IMR-90 (cell line): Measurements from ENCODE around the gene ADGRF1. TPM values are rescaled to one million over a fixed set of nuclear protein-coding genes. Genes with fewer than 3 reads are reported as not detected.

ENCODE experiments used
- ATAC-seq: fragments of 200-7000 bp; cut with Tn5 transposase; 2 replicates; pipeline ENCODE4 v1.9.1; 2020; ENCODE audit warnings: low read depth, mild to moderate bottlenecking, moderate library complexity
- BruUV-seq: library from RNA; stranded (reverse); fragments of 400-500 nt; replicated peaks from 2 replicates; lab custom pipeline; 2021; lab: Mats Ljungman, UMichigan
- CTCF ChIA-PET: fragments of 300-600 bp; formaldehyde crosslinking; extraction: SDS; loops from one replicate; lab custom pipeline; 2021; ENCODE audit warnings: antibody characterized with exemption; lab: Yijun Ruan, JAX
- POLR2A ChIA-PET: fragments of 300-600 bp; sonication (Branson Sonifier 250); formaldehyde crosslinking; loops from one replicate; lab custom pipeline; 2022; ENCODE audit warnings: antibody characterized with exemption; ENCODE audit not compliant: unreplicated experiment; lab: Charles Lee
- DNase-seq: peaks from one replicate; pipeline ENCODE4 v3.0.0; 2013
- H2AFZ ChIP-seq: replicated peaks from 2 replicates; pipeline ENCODE3; 2013; ENCODE audit warnings: low read length, mild to moderate bottlenecking; ENCODE audit not compliant: poor library complexity
- H2AK5ac ChIP-seq: 2 replicates; pipeline ENCODE4 v1.6.1; 2013; ENCODE audit warnings: low read depth, low read length, inconsistent platforms
- H2AK9ac ChIP-seq: replicated peaks from 2 replicates; pipeline ENCODE3; 2013; ENCODE audit warnings: mild to moderate bottlenecking, low read depth, low read length, moderate library complexity; ENCODE audit not compliant: poor library complexity
- H2BK120ac ChIP-seq: 2 replicates; pipeline ENCODE4 v1.6.1; 2013; ENCODE audit warnings: low read depth, low read length, inconsistent platforms
- H2BK15ac ChIP-seq: 3 replicates; pipeline ENCODE4 v1.6.1; 2013; ENCODE audit warnings: low read depth, low read length, inconsistent platforms
- H2BK20ac ChIP-seq: 2 replicates; pipeline ENCODE4 v1.6.1; 2013; ENCODE audit warnings: low read depth, mild to moderate bottlenecking, inconsistent platforms, low read length, moderate library complexity
- H2BK5ac ChIP-seq: 2 replicates; pipeline ENCODE4 v1.6.1; 2013; ENCODE audit warnings: mild to moderate bottlenecking, low read depth, low read length, inconsistent platforms; ENCODE audit not compliant: poor library complexity, severe bottlenecking
- H3K14ac ChIP-seq: replicated peaks from 2 replicates; pipeline ENCODE4 v1.6.1; 2013; ENCODE audit warnings: low read depth, low read length, inconsistent platforms
- H3K18ac ChIP-seq: 2 replicates; pipeline ENCODE4 v1.6.1; 2013; ENCODE audit warnings: low read depth, low read length, control low read depth
- H3K23ac ChIP-seq: 2 replicates; pipeline ENCODE4 v1.6.1; 2013; ENCODE audit warnings: low read depth, low read length, inconsistent platforms
- H3K27ac ChIP-seq: 2 replicates; pipeline ENCODE4 v1.5.1; 2013; ENCODE audit warnings: mild to moderate bottlenecking, control low read depth, low read length; ENCODE audit not compliant: insufficient read depth
- H3K27me3 ChIP-seq: 2 replicates; pipeline ENCODE4 v1.6.1; 2013; ENCODE audit warnings: low read length; ENCODE audit not compliant: control insufficient read depth, insufficient read depth
- H3K36me3 ChIP-seq: 2 replicates; pipeline ENCODE4 v1.6.1; 2013; ENCODE audit warnings: low read length, mixed read lengths; ENCODE audit not compliant: control insufficient read depth, insufficient read depth
- H3K4ac ChIP-seq: 2 replicates; pipeline ENCODE4 v1.6.1; 2013; ENCODE audit warnings: low read depth, low read length, inconsistent platforms
- H3K4me1 ChIP-seq: 2 replicates; pipeline ENCODE4 v1.6.1; 2013; ENCODE audit warnings: low read length, mixed read lengths; ENCODE audit not compliant: control insufficient read depth, insufficient read depth
- H3K4me2 ChIP-seq: 2 replicates; pipeline ENCODE4 v1.6.1; 2013; ENCODE audit warnings: low read depth, mild to moderate bottlenecking, control low read depth, low read length, moderate library complexity
- H3K4me3 ChIP-seq: 2 replicates; pipeline ENCODE4 v1.5.1; 2013; ENCODE audit warnings: low read depth, mild to moderate bottlenecking, control low read depth, low read length, moderate library complexity; ENCODE audit not compliant: insufficient read depth
- H3K56ac ChIP-seq: 2 replicates; pipeline ENCODE4 v1.6.1; 2013; ENCODE audit warnings: low read length, inconsistent platforms; ENCODE audit not compliant: insufficient read depth; ENCODE audit errors: extremely low read depth
- H3K79me1 ChIP-seq, 2 experiments: 2 replicates each; pipeline ENCODE4 v1.6.1; 2013; ENCODE audit warnings: low read length in 2 of 2, inconsistent platforms in 1 of 2, low read depth in 1 of 2
- H3K9ac ChIP-seq: 2 replicates; pipeline ENCODE4 v1.6.1; 2013; ENCODE audit warnings: low read depth, low read length, control low read depth
- H3K9me1 ChIP-seq: 2 replicates; pipeline ENCODE4 v1.6.1; 2013; ENCODE audit warnings: low read length, inconsistent platforms; ENCODE audit not compliant: insufficient read depth
- H3K9me3 ChIP-seq: 2 replicates; pipeline ENCODE4 v1.6.1; 2013; ENCODE audit warnings: low read length; ENCODE audit not compliant: control insufficient read depth, insufficient read depth
- H4K20me1 ChIP-seq: 2 replicates; pipeline ENCODE4 v1.6.1; 2013; ENCODE audit warnings: low read length, inconsistent platforms; ENCODE audit not compliant: insufficient read depth
- H4K5ac ChIP-seq: 2 replicates; pipeline ENCODE4 v1.6.1; 2013; ENCODE audit warnings: mild to moderate bottlenecking, low read depth, low read length, control low read depth
- H4K8ac ChIP-seq, 2 experiments: 2 replicates each; pipeline ENCODE4 v1.6.1; 2013; ENCODE audit warnings: low read depth in 2 of 2, low read length in 2 of 2, control low read depth in 1 of 2, inconsistent platforms in 1 of 2
- H4K91ac ChIP-seq: 2 replicates; pipeline ENCODE4 v1.6.1; 2013; ENCODE audit warnings: low read depth, low read length, inconsistent platforms; ENCODE audit not compliant: insufficient read depth
- CEBPB ChIP-seq: IDR thresholded peaks from 2 replicates; pipeline ENCODE4 v1.6.1; 2012; ENCODE audit warnings: low read depth, low read length, improper control_type of control experiment
- CHD1 ChIP-seq: IDR thresholded peaks from 2 replicates; pipeline ENCODE4 v1.6.1; 2012; ENCODE audit warnings: low read depth, low read length, improper control_type of control experiment
- CTCF ChIP-seq: conservative IDR thresholded peaks from 2 replicates; pipeline ENCODE4 v1.5.1; 2012; ENCODE audit warnings: mild to moderate bottlenecking, low read depth, low read length, improper control_type of control experiment
- FOS ChIP-seq: fragments of 150-350 bp; IDR thresholded peaks from 2 replicates; pipeline ENCODE4 v1.6.1; 2016; ENCODE audit warnings: low read depth, low read length
- MAZ ChIP-seq: IDR thresholded peaks from 2 replicates; pipeline ENCODE4 v1.6.1; 2012; ENCODE audit warnings: low read depth, mild to moderate bottlenecking, low read length, improper control_type of control experiment, moderate library complexity, borderline replicate concordance
- MXI1 ChIP-seq: IDR thresholded peaks from 2 replicates; pipeline ENCODE4 v1.6.1; 2012; ENCODE audit warnings: low read depth, mild to moderate bottlenecking, low read length, moderate library complexity, borderline replicate concordance
- NFE2L2 ChIP-seq: fragments of 150-350 bp; IDR thresholded peaks from 2 replicates; pipeline ENCODE4 v1.6.1; 2016; ENCODE audit warnings: low read depth, mild to moderate bottlenecking, low read length
- RAD21 ChIP-seq: IDR thresholded peaks from 2 replicates; pipeline ENCODE4 v1.6.1; 2012; ENCODE audit warnings: low read length, improper control_type of control experiment
- WGBS, 2 experiments: methylation state at CpG; one replicate each; pipeline versions ENCODE4 v1.1.5 to v1.1.7; 2013; ENCODE audit warnings: missing lambda C conversion rate in 2 of 2; ENCODE audit not compliant: insufficient read length in 1 of 2; ENCODE audit errors: extremely low coverage in 2 of 2; 5-methylcytosine and 5-hydroxymethylcytosine counted together
- dilution Hi-C: fragments of 300-500 bp; cut with HindIII; formaldehyde crosslinking; loops from one replicate; pipeline ENCODE4 v1.14.3; 2018; ENCODE audit warnings: low sequenced_read_pairs; ENCODE audit not compliant: unreplicated experiment
- in situ Hi-C: fragments of 300-500 bp; cut with MboI; formaldehyde crosslinking; loops from 3 replicates; pipeline ENCODE4 v1.14.3; 2019; ENCODE audit warnings: low sequenced_read_pairs, inconsistent platforms, mixed read lengths
- intact Hi-C: fragments of 100-400 bp; cut with micrococcal nuclease; formaldehyde crosslinking; loops from 2 replicates; pipeline ENCODE4 v1.10.0; 2022
- polyA plus RNA-seq, 3 experiments: library from polyadenylated mRNA; depleted of rRNA; stranded (reverse); fragments of >200 nt; gene quantifications; 2 replicates each; pipeline ENCODE4 v1.2.3, GENCODE V29; 2012; ENCODE audit warnings: low replicate concordance in 1 of 3
- total RNA-seq: library from RNA; depleted of rRNA; stranded (reverse); fragments of >200 nt; gene quantifications from 2 replicates; pipeline ENCODE4 v1.2.3, GENCODE V29; 2012

ADGRF1 gene
- total and polyA plus RNA-seq, 2 of the 4 experiments (the other 2 are of a cell fraction): not detected

- H3K9me1 ChIP-seq: no peaks in the 10 kb centered on the region
- no TSS peak for BruUV-seq
- no peak overlapping the region for H3K56ac ChIP-seq
- H3K4me1 ChIP-seq: no peaks in the 10 kb centered on the region
- no peaks in the 10 kb centered on the region for H3K79me1 ChIP-seq
- no peak overlapping the region for H4K91ac ChIP-seq
- intact Hi-C loops: no loop called here
- H2AK9ac ChIP-seq: no peak overlapping the region
- no peak overlapping the region for H3K4me3 ChIP-seq
- no peak overlapping the region for H2BK120ac ChIP-seq
- H3K14ac ChIP-seq: no peak overlapping the region
- H2BK20ac ChIP-seq: no peak overlapping the region
- dilution Hi-C loops: no loop called here
- H3K18ac ChIP-seq: no peak overlapping the region
- in situ Hi-C loops: no loop called here
- no peak overlapping the region for H3K4ac ChIP-seq
- H2BK5ac ChIP-seq: no peak overlapping the region
- H2BK15ac ChIP-seq: no peak overlapping the region
- CTCF ChIA-PET: no interaction called here
- H3K9ac ChIP-seq: no peak overlapping the region
- H2AK5ac ChIP-seq: no peak overlapping the region
- H4K5ac ChIP-seq: no peak overlapping the region
- no peak overlapping the region for H4K8ac ChIP-seq
- no peak overlapping the region for H2AFZ ChIP-seq
- H3K36me3 ChIP-seq: no peaks in the 10 kb centered on the region
- no peaks in the 10 kb centered on the region for H4K20me1 ChIP-seq
- no peak overlapping the region for H3K23ac ChIP-seq
- no peaks in the 10 kb centered on the region for H3K27me3 ChIP-seq
- ATAC-seq (no peak), DNase-seq (no peak)
- POLR2A ChIA-PET: no interaction called here
- no peaks in the 10 kb centered on the region for H3K9me3 ChIP-seq
- no peak overlapping the region for H3K4me2 ChIP-seq
- H3K27ac ChIP-seq: no peak overlapping the region
- TF ChIP-seq NFE2L2: no peak
- no peak for TF ChIP-seq FOS
- no peak for TF ChIP-seq MAZ
- TF ChIP-seq CEBPB: no peak
- no peak for TF ChIP-seq MXI1
- no peak for TF ChIP-seq RAD21
- TF ChIP-seq CHD1: no peak
- no peak for TF ChIP-seq CTCF
- no CpG with 5 or more reads among the region's 5 CpGs for WGBS, 2 experiments
These were observed 17.2 kb upstream of the ADGRF1 start for GRCh38 chr6:47059216-47059885.
